HUDEP-2 (cell line): ENCODE measurements around the gene STX4.
"Not testable (repeated sequence)": the region's sequence is repeated elsewhere in the genome, so short reads cannot be mapped to it uniquely, and the experiment has no call there.

ENCODE experiments used
- DNase-seq, 76 experiments: peaks; one replicate each; lab custom pipeline; 2025; ENCODE audit not compliant: unreplicated experiment in 76 of 76; lab: John Stamatoyannopoulos, UW

STX4 gene

GRCh38 chr16:30997725-30998711, 35.3 kb upstream of the STX4 start:
- DNase-seq = no peak

GRCh38 chr16:30998852-30999761, 34.3 kb upstream of the STX4 start:
- no peak for DNase-seq

- DNase-seq = no peak
Measured at GRCh38 chr16:31000671-31001382, 32.5 kb upstream of the STX4 start.

- peak in 7 of 76 experiments; percentile 8 to 25 (median 14) for DNase-seq
Measured at GRCh38 chr16:31001507-31002249, 31.7 kb upstream of the STX4 start.

GRCh38 chr16:31002250-31002700, 31.1 kb upstream of the STX4 start:
- no peak for DNase-seq

GRCh38 chr16:31002862-31003341, 30.5 kb upstream of the STX4 start:
- no peak for DNase-seq

GRCh38 chr16:31003744-31004143, 29.6 kb upstream of the STX4 start:
- no peak for DNase-seq

GRCh38 chr16:31004658-31005057, 28.7 kb upstream of the STX4 start:
- DNase-seq = no peak

GRCh38 chr16:31005350-31006085, 27.8 kb upstream of the STX4 start:
- DNase-seq = no peak

- DNase-seq = no peak
Measured at GRCh38 chr16:31006086-31006385, 27.3 kb upstream of the STX4 start.

GRCh38 chr16:31006589-31006988, 26.8 kb upstream of the STX4 start:
- DNase-seq = no peak

GRCh38 chr16:31007684-31008083, 25.7 kb upstream of the STX4 start:
- DNase-seq = no peak

- DNase-seq = no peak
Measured at GRCh38 chr16:31008149-31008548, 25.2 kb upstream of the STX4 start.

- DNase-seq = no peak
Measured at GRCh38 chr16:31008551-31008950, 24.8 kb upstream of the STX4 start.

- no peak for DNase-seq
Measured at GRCh38 chr16:31009120-31009519, 24.2 kb upstream of the STX4 start.

GRCh38 chr16:31009894-31010584, 23.3 kb upstream of the STX4 start:
- DNase-seq = no peak

GRCh38 chr16:31010585-31011325, 22.6 kb upstream of the STX4 start, which contains the start of gene STX1B:
Gene STX1B, minus strand, starts transcription at chr16:31010638. Its CDS starts 242 bp downstream, at chr16:31010396.
- no peak for DNase-seq

- DNase-seq = not testable (repeated sequence)
Measured at GRCh38 chr16:31011815-31012214, 21.5 kb upstream of the STX4 start.
